Skin of body (tissue), 2 donors: Measurements from ENCODE around the gene DLL4. TPM values are rescaled to one million over a fixed set of nuclear protein-coding genes. Genes with fewer than 3 reads are reported as not detected.
"Not testable (repeated sequence)": the region's sequence is repeated elsewhere in the genome, so short reads cannot be mapped to it uniquely, and the experiment has no call there.

Experiments used
- DNase-seq: peaks from one replicate; lab custom pipeline; 2025; lab: John Stamatoyannopoulos, UW
- total RNA-seq: library from RNA; depleted of rRNA; stranded (reverse); fragments of >200 nt; gene quantifications from one replicate; pipeline ENCODE4 v1.2.3, GENCODE V29; 2014

DLL4 gene
- total RNA-seq, 1 donor from 2014 or later, result 7.6 TPM

DNA sequence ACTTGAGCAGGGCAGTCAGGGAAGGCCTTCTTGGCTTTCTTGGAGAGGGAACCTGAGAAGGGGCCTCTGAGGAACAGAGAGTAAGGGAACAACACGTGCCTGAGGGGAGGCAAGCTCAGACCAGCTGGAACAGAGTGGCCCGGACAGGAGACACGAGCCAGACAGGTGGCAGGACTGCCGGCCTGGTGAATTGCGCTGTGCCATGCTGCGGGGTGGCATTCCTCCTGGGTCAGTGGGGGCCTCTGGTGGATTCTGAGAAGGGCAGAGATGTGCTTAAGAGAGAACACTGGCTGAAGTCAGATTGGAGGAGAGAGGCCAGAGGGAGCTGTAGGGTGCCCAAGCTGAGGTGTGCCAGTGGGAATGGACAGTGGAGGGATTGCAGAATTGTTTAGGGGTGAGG, 29.0 kb downstream of the DLL4 start:
- DNase-seq, result no peak

DNA sequence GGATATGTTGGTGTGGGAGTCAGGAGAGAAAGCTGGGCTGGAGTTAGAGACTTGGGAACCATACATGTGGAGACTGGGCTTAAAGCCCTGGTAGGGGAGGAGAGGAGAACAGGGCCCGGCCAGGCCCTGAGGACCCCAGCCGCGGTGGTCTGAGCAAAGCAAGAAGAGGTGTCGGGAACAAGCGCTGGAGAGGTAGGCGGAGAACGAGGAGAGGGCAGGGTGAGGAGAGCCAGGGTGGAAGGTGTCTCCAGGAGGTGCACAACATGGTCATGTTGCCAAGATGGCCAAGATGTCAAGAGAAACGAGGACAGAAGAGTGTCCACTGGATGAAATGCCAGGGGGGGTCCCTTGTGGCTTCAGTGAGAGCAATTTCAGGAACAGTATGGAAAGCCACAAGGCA, 29.6 kb downstream of the DLL4 start:
- no peak for DNase-seq

DNA sequence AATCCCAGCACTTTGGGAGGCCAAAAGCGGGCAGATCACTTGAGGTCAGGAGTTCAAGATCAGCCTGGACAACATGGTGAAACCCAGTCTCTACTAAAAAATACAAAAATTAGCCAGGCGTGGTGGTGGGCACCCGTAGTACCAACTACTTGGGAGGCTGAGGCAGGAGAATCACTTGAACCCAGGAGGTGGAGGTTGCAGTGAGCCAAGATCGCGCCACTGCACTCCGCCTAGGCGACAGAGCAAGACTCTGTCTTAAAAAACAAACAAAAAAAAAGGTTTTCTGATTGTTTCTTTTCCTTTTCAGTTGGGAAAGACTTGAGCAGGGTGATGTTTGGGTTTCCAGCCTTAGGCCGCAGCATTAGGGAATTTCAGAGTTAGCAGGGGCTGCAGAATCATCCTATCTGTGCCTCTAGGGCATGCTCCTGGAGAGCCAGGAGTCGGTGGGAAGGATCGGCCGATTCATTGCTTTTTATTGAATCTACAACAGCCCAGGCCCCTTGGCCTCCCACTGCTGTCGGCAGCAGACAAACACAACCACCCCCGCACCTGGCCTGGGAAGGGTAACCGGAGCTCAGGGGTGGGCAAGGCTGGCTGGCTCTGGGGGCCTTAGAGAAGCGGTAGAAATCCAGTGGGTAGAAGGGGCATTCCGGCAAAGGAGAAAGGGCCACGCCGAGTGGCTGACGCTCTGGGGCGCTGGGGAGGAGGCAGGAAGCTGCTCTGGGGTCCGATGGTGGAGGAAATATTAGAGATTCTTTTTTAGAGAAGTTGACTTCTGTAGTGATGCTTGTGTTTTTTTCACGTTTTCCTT, 30.4 kb downstream of the DLL4 start:
- DNase-seq, result no peak

DNA sequence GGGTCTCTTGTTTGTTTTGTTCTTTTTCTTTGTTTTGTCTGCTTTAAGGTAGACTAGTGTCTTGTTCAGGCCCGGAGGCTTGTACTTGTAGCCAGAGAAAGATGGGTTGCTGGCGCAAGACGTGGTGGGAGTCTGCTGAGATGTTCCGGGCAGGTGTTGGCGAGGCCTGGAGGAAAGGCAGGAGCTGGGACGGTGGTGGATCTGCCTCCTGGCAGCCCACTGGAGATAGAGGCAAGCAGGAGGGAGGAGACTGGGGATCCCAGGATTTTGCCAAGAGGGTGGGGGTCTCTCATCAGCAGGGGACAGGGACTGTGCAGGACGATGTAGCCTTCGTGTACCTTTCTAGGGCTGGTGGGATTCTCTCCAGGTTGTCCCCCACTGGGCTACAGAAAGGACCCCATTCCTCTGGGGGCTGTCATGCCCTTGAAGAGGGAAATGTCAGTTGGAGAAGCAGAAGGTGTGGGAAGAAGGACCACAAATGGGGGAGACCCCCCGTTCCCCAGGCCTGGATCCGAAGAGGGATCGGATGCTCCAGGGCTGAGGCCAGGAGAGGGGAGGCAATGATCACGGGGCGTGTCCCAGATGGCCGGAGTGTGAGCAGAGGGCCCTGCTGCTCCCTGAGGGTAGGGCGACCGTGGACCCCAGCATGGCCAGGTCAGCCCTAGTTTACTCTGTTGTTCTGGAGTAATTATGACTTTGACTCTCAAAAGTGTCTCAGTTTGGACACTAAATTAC, 31.2 kb downstream of the DLL4 start:
- DNase-seq, result no peak

DNA sequence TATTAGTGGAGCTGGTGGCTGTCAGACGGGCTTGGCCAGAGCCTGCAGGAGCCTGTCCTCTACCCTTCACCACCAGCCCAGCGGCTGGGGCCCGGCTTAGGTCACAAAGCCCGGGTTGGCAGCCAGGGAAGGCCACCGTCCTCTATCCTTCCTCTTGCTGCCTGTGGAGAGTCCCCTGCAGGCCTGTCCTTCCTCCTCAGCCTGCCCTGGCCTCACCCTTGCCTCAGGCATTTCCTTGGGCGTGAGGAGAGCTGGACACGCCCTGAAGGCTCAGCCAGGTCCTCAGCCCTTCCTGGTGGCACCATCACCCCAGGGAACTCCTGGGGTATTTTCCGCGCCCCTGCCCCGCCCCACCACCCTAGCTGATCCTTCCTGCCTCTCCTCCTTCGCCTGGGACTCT, 31.8 kb downstream of the DLL4 start:
- no peak for DNase-seq

DNA sequence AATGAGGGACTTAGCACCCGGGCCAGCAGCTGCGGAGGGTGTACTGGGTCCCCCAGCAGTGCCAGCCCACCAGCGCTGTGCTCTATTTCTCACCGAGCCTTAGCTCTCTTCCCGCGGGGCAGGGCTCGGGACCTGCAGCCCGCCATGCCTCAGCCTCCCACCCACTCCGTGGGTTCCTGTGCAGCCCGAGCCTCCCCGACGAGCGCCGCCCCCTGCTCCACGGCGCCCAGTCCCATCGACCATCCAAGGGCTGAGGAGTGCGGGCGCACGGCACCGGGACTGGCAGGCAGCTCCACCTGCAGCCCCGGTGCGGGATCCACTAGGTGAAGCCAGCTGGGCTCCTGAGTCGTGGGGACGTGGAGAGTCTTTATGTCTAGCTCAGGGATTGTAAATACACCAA, 32.6 kb downstream of the DLL4 start:
- DNase-seq, result not testable (repeated sequence)

DNA sequence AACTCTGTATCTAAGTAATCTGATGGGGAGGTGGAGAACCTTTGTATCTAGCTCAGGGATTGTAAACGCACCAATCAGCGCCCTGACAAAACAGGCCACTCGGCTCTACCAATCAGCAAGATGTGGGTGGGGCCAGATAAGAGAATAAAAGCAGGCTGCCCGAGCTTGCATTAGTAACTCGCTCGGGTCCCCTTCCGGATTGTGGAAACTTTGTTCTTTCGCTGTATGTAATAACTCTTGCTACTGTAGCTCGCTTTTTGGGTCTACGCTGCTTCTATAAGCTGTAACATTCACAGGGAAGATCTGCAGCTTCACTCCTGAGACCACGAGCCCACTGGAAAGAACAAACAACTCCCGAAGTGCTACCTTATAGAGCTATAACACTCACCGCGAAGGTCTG, 33.2 kb downstream of the DLL4 start:
- not testable (repeated sequence) for DNase-seq

DNA sequence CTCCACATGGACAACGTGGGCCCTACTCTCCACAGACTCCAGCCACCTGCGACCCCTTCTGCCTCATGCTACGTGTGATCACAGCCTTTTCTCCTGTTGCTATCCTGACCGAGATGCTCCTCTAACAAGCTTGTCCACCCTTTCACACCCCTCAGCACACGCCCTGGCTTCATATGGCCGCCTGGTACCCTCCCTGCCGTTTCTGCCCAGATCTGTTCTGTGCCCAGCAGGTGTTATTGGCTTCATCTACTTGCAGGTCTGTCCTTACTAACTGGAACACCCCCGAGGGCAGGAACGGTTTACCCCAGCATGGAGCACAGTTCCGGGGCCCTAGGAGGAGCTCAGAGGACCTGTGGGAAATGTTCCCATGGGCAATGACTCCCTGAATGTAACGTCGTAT, 34.1 kb downstream of the DLL4 start:
- no peak for DNase-seq

DNA sequence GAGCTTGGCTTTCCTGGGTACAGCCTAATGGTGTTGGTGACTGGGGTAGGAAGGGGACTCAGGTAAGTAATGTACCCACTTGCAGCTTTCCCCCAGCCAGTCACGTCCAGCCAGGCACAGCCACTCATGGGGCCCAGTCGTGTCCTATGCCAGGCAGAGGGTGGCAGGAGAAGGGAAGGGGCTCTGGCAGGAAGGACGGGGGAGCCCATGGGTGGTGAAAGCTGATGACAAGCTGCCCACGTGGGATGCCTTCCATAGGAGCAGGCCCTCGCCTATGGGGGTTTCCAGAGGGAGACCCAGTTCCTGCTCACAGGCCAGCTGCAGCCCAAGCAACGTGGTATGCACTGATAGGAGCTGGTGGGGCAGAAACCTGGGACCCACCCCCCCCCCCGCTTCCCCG, 34.9 kb downstream of the DLL4 start:
- DNase-seq, result no peak

DNA sequence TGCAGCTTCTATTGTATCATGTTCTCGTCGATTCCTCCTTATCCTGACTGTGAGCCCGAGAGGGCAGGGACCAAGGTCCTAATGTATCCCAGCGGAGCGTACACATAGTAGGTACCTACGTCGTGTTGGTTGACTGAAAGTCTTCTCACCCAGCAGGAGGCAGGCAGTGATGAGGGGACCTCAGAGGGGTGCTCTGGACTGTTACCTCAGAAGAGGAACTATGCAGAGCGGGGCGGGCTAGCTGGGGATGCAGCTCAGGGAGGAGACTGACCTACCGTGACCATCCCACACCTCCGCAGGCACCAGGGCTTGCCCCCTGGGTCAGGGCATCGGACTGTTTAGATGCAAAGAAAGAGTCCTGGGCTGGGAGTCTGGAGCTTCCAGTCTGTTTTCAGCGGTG, 35.5 kb downstream of the DLL4 start:
- no peak for DNase-seq

DNA sequence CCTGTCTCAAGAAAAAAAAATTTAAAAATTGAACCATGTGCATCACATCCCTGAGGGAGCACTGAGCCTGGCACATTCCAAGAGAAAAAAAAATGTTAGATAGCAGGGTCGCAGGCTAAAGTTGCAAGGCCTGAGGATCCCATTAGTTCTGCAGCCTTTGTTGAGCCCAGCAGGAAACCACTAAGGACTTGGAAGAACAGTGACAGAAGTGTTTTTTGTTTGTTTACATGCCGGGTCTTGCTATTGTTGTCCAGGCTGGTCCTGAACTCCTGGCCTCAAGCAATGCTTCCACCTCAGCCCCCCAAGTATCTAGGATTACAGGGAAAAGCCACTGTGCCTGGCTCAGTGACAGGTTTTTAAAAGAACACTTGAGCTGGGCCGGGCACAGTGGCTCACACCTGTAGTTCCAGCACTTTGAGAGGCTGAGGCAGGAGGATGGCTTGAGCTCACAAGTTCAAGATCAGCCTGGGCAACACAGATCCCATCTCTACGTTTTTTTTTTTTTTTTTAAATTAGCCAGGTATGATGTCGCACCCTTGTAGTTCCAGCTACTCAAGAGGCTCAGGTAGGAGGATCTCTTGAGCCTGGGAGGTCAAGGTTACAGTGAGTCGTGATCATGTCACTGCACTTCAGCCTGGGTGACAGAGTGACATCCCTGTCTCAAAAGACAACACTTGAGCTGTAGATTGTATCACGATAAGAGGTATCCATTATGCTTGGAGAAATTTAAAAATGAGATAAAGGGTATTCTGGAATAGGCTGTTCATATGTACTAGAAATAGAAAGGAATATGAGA, 39.3 kb downstream of the DLL4 start:
- no peak for DNase-seq

DNA sequence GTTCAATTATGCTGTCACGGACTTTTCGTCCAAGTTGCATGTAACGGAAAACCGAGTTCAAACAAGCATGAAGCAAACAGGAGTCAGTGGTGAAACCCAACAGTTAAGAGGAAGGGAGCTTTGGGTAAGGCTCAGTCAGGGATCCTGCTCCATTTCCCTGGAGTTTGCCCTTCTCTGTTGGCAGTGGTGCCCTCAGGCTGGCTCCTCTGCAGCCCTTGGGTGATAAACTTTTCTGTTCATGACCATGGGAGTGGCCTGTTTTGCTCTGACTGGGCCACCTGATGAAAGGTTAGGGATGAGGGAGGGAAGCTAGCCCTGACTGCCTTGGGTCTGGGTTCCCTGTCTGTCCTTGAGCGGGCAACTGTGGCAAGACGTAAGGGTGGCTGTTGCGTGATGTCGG, 40.2 kb downstream of the DLL4 start:
- no peak for DNase-seq

DNA sequence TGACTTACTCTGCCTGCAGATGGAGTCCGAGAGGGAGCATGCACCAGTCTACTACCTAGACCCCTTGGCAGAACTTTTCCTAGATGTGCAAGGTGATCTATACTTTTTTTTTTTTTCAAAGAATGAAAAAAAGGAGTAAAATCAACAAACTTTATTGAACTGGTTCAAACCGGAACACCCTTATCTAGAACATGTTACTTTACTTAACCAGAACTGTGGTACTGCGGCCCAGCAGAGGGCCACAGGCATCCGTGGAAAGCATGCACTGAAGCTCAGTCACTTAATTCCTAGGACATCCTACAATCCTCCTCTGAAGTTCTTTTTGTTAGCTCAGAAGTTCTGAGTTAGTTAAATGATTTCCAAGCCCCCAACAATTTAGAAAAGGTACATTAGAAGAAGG, 45.7 kb downstream of the DLL4 start:
- no peak for DNase-seq

DNA sequence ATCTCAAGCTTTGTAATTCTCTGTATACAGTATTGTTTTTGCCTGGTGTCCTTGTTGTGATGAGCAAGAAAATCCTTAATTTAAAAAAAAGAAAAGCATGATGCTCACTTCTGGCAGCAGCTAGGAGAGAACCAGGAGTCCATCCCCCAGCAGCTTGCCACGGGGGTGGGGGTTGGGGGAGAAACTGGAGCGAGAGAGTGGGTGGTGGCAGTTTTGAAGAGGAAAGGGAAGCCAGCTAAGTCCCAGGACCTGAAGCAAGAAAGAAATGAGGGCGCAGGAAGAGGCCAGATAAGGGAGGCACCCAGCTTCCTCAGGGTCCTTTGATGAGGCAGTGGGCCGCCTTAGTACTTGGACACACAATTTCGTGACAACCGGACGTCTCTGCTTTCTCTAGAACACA, 47.7 kb downstream of the DLL4 start:
- no peak for DNase-seq

DNA sequence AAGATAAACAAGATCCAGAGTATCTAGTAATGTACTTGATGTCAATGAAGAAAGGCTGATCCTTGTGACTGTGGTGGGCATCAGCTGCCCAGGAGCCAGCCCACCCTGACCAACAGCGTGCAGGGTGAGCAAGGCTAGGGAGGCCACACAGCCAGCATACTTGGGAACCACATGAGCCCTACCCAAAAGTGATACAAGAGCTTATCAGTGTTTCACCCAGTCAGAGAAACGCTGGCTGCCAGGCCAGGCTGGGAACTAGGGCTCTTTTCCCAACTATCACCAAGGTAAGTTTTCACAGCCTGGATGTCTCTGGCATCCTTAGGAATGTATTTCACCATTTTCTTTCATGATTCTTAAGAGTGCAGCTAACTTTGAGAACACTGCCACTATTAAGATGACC, 49.0 kb downstream of the DLL4 start:
- DNase-seq, result no peak

DNA sequence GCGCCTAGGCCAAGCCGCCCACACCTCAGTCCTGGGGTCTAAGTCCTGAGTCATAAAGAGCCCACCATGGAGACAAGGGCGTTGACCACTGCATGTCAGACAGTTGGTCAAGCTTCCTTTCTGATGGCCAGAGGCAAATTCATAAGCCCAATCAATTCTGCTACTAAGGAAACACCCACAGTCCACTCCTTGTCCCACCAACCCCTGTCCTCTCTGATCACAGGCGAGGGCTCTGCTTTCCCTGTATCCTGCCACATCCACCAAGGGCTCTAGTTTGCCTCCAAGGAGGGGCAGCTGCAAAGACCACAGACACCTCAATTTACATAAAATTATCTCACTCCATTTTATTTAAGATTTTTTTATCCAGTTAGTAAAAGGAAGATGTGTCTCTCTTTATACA, 49.4 kb downstream of the DLL4 start:
- no peak for DNase-seq

DNA sequence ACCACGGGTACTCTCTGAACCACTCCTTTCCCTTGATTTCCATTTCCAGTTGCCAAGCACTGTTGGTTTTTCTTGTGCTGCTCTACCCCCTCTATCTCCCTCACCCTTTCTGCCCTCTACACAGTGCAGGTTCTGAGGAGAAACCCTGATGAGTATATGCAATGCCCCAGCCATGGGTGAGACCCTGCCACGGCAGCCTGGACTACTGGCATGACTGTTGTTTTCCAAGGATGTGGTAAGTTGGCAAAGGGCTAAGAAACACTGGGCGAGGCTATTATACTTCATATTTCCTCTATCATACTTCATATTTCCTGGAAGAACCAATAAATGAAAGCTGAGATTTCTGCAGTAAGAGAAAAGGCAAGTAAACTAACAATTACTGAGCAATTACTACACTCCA, 52.0 kb downstream of the DLL4 start:
- DNase-seq, result no peak

DNA sequence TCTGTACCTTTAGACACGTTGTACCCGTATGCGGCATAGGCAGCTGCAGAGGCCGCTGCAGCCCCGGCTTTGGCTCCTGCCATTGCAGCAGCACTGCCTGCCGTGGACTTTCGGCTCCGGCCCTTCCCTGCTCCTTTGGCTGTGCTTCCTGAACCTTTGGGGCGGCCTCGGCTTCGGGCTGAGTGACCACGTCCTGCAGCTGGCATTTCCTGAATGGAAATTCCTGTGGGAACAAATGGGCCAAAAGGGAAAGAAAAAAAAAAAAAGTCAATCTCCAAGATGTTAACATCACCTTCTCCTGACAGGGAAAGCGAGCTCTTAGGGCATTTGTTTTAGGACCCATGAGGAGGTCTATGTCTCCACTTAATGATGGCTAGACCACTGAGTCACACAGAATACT, 53.7 kb downstream of the DLL4 start:
- no peak for DNase-seq

DNA sequence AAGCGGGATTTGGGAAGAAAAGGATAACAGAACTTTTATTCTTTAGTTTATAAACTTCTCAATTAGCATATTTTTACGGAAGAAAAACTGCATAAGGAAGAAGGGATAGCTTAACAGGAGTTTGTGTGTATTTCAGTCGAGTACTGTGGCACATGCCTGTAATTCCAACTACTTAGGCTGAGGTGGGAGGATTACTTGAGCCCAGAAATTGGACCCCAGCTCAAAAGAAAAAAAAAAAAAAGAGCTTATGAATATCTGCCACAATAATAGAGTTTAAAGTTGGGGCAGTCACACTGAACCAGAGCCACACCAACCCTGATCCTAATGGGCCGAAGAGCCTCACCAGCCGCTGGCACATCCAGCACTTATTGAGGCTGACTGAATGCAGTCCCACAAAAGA, 55.3 kb downstream of the DLL4 start:
- no peak for DNase-seq

DNA sequence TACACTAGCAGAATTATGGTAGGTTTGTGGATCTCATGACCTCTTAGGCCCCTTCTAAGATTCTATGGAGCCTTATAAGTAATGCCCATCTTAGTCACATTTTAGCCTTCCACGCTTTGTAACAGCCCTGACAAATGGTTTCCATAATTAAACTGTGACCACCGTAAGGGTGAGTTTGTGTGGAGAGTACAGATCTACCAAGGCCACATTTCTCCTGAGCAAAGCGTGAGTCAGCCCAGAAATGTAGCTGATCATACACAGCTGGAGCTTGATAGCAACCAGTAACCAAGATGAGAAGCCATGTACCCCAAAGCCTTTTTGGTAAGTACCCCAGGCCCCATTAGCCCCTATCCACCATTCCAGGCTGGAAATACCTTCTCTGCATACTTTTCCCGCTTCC, 55.8 kb downstream of the DLL4 start:
- no peak for DNase-seq

DNA sequence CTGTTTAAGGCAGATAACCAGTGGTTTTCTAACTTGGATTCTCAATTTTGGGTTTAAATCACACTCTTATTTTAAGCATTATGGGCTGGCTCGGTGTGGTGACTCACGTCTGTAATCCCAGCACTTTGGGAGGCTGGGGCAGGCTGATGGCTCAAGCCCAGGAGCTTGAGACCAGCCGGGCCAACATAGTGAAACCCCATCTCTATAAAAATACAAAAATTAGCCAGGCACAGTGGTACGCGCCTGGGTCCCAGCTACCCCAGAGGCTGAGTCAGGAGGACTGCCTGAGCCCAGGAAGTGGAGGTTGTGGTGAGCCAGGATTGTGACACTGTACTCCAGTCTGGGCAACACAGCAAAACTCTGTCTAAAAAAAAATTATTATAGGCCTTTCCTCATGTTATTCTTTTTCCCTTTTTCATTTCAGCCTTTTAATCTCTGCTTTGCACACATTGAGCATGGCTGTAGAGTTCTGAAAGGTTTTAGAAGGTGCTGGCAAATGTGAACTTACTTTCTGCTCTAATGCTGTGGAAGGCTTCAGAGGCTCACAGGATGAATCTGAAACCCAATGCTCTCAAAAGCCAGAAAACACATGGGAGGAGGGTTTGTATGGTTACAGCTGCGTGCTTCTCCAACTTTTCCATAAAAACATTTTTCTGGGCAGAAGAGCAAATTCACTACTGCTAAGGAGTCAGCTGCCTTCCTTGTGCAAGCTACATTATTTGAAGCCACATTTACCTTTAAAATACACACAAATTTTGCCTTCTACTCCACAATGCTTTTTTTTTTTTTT, 56.6 kb downstream of the DLL4 start:
- DNase-seq, result no peak

DNA sequence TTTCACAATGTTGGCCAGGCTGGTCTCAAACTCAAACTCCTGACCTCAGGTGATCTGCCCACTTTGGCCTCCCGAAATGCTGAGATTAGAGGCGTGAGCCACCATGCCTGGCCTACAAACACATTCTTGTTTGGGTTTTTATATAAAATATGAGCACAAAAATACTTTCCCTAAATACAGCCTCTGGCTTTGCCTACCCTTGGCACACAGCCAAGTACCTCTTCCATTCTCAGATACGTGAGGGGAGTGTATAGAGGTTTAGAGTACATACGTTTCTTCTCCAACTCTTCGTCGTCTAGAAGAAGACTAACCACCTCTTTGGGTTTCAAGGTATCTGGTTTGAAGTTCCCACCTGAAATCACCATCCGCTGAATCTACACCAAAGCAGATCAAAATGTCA, 57.7 kb downstream of the DLL4 start:
- no peak for DNase-seq
